NCI-H2196 treated with DMSO at 0.1 percent for 48 hours (cell line): ENCODE measurements around the gene LILRB4.
"Not testable (repeated sequence)": the region's sequence is repeated elsewhere in the genome, so short reads cannot be mapped to it uniquely, and the experiment has no call there.

Experiments used
- DNase-seq: peaks from one replicate; lab custom pipeline; 2025; ENCODE audit not compliant: unreplicated experiment; lab: John Stamatoyannopoulos, UW

Gene LILRB4

GRCh38 chr19:54691582-54692297, 29.0 kb downstream of the LILRB4 start:
- no peak for DNase-seq

GRCh38 chr19:54692298-54692615, 29.5 kb downstream of the LILRB4 start:
- DNase-seq: no peak

GRCh38 chr19:54694648-54695047, 31.9 kb downstream of the LILRB4 start:
- no peak for DNase-seq

GRCh38 chr19:54696117-54696548, 33.3 kb downstream of the LILRB4 start:
- DNase-seq: no peak

- DNase-seq: no peak
These were observed 34.0 kb downstream of the LILRB4 start for GRCh38 chr19:54696766-54697165.

GRCh38 chr19:54697716-54698115, 34.9 kb downstream of the LILRB4 start:
- DNase-seq: not testable (repeated sequence)

- no peak for DNase-seq
These were observed 42.1 kb downstream of the LILRB4 start for GRCh38 chr19:54704928-54705327.

- DNase-seq: no peak
These were observed 45.2 kb downstream of the LILRB4 start for GRCh38 chr19:54707962-54708361.

- DNase-seq: peak; percentile 78
These were observed 46.0 kb downstream of the LILRB4 start for GRCh38 chr19:54708781-54709180.

- DNase-seq: no peak
These were observed 46.6 kb downstream of the LILRB4 start for GRCh38 chr19:54709212-54709948.

GRCh38 chr19:54709956-54710355, 47.2 kb downstream of the LILRB4 start:
- DNase-seq: not testable (repeated sequence)
